IMR-90 (cell line): ENCODE results near the gene NF1. TPM values are rescaled to one million over a fixed set of nuclear protein-coding genes. Genes with fewer than 3 reads are reported as not detected.

Source experiments
- ATAC-seq: fragments of 200-7000 bp; cut with Tn5 transposase; 2 replicates; pipeline ENCODE4 v1.9.1; 2020; ENCODE audit warnings: low read depth, mild to moderate bottlenecking, moderate library complexity
- BruUV-seq: library from RNA; stranded (reverse); fragments of 400-500 nt; replicated peaks from 2 replicates; lab custom pipeline; 2021; lab: Mats Ljungman, UMichigan
- CTCF ChIA-PET: fragments of 300-600 bp; formaldehyde crosslinking; extraction: SDS; loops from one replicate; lab custom pipeline; 2021; ENCODE audit warnings: antibody characterized with exemption; lab: Yijun Ruan, JAX
- POLR2A ChIA-PET: fragments of 300-600 bp; sonication (Branson Sonifier 250); formaldehyde crosslinking; loops from one replicate; lab custom pipeline; 2022; ENCODE audit warnings: antibody characterized with exemption; ENCODE audit not compliant: unreplicated experiment; lab: Charles Lee
- DNase-seq: peaks from one replicate; pipeline ENCODE4 v3.0.0; 2013
- H2AFZ ChIP-seq: replicated peaks from 2 replicates; pipeline ENCODE3; 2013; ENCODE audit warnings: low read length, mild to moderate bottlenecking; ENCODE audit not compliant: poor library complexity
- H2AK5ac ChIP-seq: 2 replicates; pipeline ENCODE4 v1.6.1; 2013; ENCODE audit warnings: low read depth, low read length, inconsistent platforms
- H2AK9ac ChIP-seq: replicated peaks from 2 replicates; pipeline ENCODE3; 2013; ENCODE audit warnings: mild to moderate bottlenecking, low read depth, low read length, moderate library complexity; ENCODE audit not compliant: poor library complexity
- H2BK120ac ChIP-seq: 2 replicates; pipeline ENCODE4 v1.6.1; 2013; ENCODE audit warnings: low read depth, low read length, inconsistent platforms
- H2BK15ac ChIP-seq: 3 replicates; pipeline ENCODE4 v1.6.1; 2013; ENCODE audit warnings: low read depth, low read length, inconsistent platforms
- H2BK20ac ChIP-seq: 2 replicates; pipeline ENCODE4 v1.6.1; 2013; ENCODE audit warnings: low read depth, mild to moderate bottlenecking, inconsistent platforms, low read length, moderate library complexity
- H2BK5ac ChIP-seq: 2 replicates; pipeline ENCODE4 v1.6.1; 2013; ENCODE audit warnings: mild to moderate bottlenecking, low read depth, low read length, inconsistent platforms; ENCODE audit not compliant: poor library complexity, severe bottlenecking
- H3K14ac ChIP-seq: replicated peaks from 2 replicates; pipeline ENCODE4 v1.6.1; 2013; ENCODE audit warnings: low read depth, low read length, inconsistent platforms
- H3K18ac ChIP-seq: 2 replicates; pipeline ENCODE4 v1.6.1; 2013; ENCODE audit warnings: low read depth, low read length, control low read depth
- H3K23ac ChIP-seq: 2 replicates; pipeline ENCODE4 v1.6.1; 2013; ENCODE audit warnings: low read depth, low read length, inconsistent platforms
- H3K27ac ChIP-seq: 2 replicates; pipeline ENCODE4 v1.5.1; 2013; ENCODE audit warnings: mild to moderate bottlenecking, control low read depth, low read length; ENCODE audit not compliant: insufficient read depth
- H3K27me3 ChIP-seq: 2 replicates; pipeline ENCODE4 v1.6.1; 2013; ENCODE audit warnings: low read length; ENCODE audit not compliant: control insufficient read depth, insufficient read depth
- H3K36me3 ChIP-seq: 2 replicates; pipeline ENCODE4 v1.6.1; 2013; ENCODE audit warnings: low read length, mixed read lengths; ENCODE audit not compliant: control insufficient read depth, insufficient read depth
- H3K4ac ChIP-seq: 2 replicates; pipeline ENCODE4 v1.6.1; 2013; ENCODE audit warnings: low read depth, low read length, inconsistent platforms
- H3K4me1 ChIP-seq: 2 replicates; pipeline ENCODE4 v1.6.1; 2013; ENCODE audit warnings: low read length, mixed read lengths; ENCODE audit not compliant: control insufficient read depth, insufficient read depth
- H3K4me2 ChIP-seq: 2 replicates; pipeline ENCODE4 v1.6.1; 2013; ENCODE audit warnings: low read depth, mild to moderate bottlenecking, control low read depth, low read length, moderate library complexity
- H3K4me3 ChIP-seq: 2 replicates; pipeline ENCODE4 v1.5.1; 2013; ENCODE audit warnings: low read depth, mild to moderate bottlenecking, control low read depth, low read length, moderate library complexity; ENCODE audit not compliant: insufficient read depth
- H3K56ac ChIP-seq: 2 replicates; pipeline ENCODE4 v1.6.1; 2013; ENCODE audit warnings: low read length, inconsistent platforms; ENCODE audit not compliant: insufficient read depth; ENCODE audit errors: extremely low read depth
- H3K79me1 ChIP-seq, 2 experiments: 2 replicates each; pipeline ENCODE4 v1.6.1; 2013; ENCODE audit warnings: low read length in 2 of 2, inconsistent platforms in 1 of 2, low read depth in 1 of 2
- H3K9ac ChIP-seq: 2 replicates; pipeline ENCODE4 v1.6.1; 2013; ENCODE audit warnings: low read depth, low read length, control low read depth
- H3K9me1 ChIP-seq: 2 replicates; pipeline ENCODE4 v1.6.1; 2013; ENCODE audit warnings: low read length, inconsistent platforms; ENCODE audit not compliant: insufficient read depth
- H3K9me3 ChIP-seq: 2 replicates; pipeline ENCODE4 v1.6.1; 2013; ENCODE audit warnings: low read length; ENCODE audit not compliant: control insufficient read depth, insufficient read depth
- H4K20me1 ChIP-seq: 2 replicates; pipeline ENCODE4 v1.6.1; 2013; ENCODE audit warnings: low read length, inconsistent platforms; ENCODE audit not compliant: insufficient read depth
- H4K5ac ChIP-seq: 2 replicates; pipeline ENCODE4 v1.6.1; 2013; ENCODE audit warnings: mild to moderate bottlenecking, low read depth, low read length, control low read depth
- H4K8ac ChIP-seq, 2 experiments: 2 replicates each; pipeline ENCODE4 v1.6.1; 2013; ENCODE audit warnings: low read depth in 2 of 2, low read length in 2 of 2, control low read depth in 1 of 2, inconsistent platforms in 1 of 2
- H4K91ac ChIP-seq: 2 replicates; pipeline ENCODE4 v1.6.1; 2013; ENCODE audit warnings: low read depth, low read length, inconsistent platforms; ENCODE audit not compliant: insufficient read depth
- BHLHE40 ChIP-seq: fragments of 150-350 bp; IDR thresholded peaks from 2 replicates; pipeline ENCODE4 v1.6.1; 2016; ENCODE audit warnings: mild to moderate bottlenecking, low read depth, low read length
- CEBPB ChIP-seq: IDR thresholded peaks from 2 replicates; pipeline ENCODE4 v1.6.1; 2012; ENCODE audit warnings: low read depth, low read length, improper control_type of control experiment
- ELK1 ChIP-seq: fragments of 150-350 bp; IDR thresholded peaks from 2 replicates; pipeline ENCODE4 v1.6.1; 2016; ENCODE audit warnings: low read depth, mild to moderate bottlenecking, low read length, moderate library complexity, borderline replicate concordance
- RAD21 ChIP-seq: IDR thresholded peaks from 2 replicates; pipeline ENCODE4 v1.6.1; 2012; ENCODE audit warnings: low read length, improper control_type of control experiment
- WGBS, 2 experiments: methylation state at CpG; one replicate each; pipeline versions ENCODE4 v1.1.5 to v1.1.7; 2013; ENCODE audit warnings: missing lambda C conversion rate in 2 of 2; ENCODE audit not compliant: insufficient read length in 1 of 2; ENCODE audit errors: extremely low coverage in 2 of 2; 5-methylcytosine and 5-hydroxymethylcytosine counted together
- dilution Hi-C: fragments of 300-500 bp; cut with HindIII; formaldehyde crosslinking; loops from one replicate; pipeline ENCODE4 v1.14.3; 2018; ENCODE audit warnings: low sequenced_read_pairs; ENCODE audit not compliant: unreplicated experiment
- in situ Hi-C: fragments of 300-500 bp; cut with MboI; formaldehyde crosslinking; loops from 3 replicates; pipeline ENCODE4 v1.14.3; 2019; ENCODE audit warnings: low sequenced_read_pairs, inconsistent platforms, mixed read lengths
- intact Hi-C: fragments of 100-400 bp; cut with micrococcal nuclease; formaldehyde crosslinking; loops from 2 replicates; pipeline ENCODE4 v1.10.0; 2022
- polyA plus RNA-seq, 3 experiments: library from polyadenylated mRNA; depleted of rRNA; stranded (reverse); fragments of >200 nt; gene quantifications; 2 replicates each; pipeline ENCODE4 v1.2.3, GENCODE V29; 2012; ENCODE audit warnings: low replicate concordance in 1 of 3
- total RNA-seq: library from RNA; depleted of rRNA; stranded (reverse); fragments of >200 nt; gene quantifications from 2 replicates; pipeline ENCODE4 v1.2.3, GENCODE V29; 2012
- TF ChIP-seq, protein P1 (sequence below): conservative IDR thresholded peaks from 2 replicates; pipeline ENCODE4 v1.5.1; 2012; ENCODE audit warnings: mild to moderate bottlenecking, low read depth, low read length, improper control_type of control experiment

NF1 gene
- total and polyA plus RNA-seq, 2 of the 4 experiments (the other 2 are of a cell fraction), result 17.9 to 48.6 TPM

DNA sequence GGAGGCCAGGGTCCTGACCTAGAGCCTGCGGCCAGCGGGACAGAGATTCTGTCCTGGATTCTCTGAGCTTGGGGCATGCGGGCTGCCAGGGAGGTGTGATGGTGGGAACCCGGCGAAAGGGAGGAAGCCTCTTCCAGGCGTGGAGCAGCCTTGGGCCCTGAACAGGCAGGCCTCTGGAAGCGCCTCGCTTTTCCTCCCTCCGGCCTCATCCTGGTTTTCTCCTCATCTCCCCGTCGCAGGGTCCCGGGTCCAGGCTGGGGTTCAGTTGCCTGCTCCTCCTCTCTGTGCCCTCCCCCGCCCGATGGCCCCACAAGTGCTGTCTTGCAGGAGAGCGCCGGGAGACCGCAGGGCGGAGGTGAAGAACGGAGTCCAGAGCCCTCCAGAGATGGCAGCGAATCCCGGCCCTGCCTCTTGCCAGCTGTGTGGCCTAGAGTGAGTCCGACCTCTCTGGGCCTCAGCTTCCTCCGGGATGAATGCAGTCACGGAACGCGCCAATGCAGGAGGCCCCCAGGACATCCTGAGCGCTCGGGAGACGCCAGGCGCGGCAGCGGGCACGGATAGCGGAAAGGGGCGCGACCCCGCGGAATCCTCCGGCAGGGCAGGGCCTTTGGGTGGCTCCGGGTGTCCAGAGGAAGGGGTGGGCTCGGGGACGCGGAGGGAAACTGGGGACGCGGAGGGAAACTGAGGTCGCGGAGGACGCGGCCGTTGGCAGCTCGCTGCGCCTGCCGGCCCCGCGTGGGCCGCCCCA lies 296.1 kb downstream of the NF1 start (continued):
- TF ChIP-seq RAD21, result no peak

DNA sequence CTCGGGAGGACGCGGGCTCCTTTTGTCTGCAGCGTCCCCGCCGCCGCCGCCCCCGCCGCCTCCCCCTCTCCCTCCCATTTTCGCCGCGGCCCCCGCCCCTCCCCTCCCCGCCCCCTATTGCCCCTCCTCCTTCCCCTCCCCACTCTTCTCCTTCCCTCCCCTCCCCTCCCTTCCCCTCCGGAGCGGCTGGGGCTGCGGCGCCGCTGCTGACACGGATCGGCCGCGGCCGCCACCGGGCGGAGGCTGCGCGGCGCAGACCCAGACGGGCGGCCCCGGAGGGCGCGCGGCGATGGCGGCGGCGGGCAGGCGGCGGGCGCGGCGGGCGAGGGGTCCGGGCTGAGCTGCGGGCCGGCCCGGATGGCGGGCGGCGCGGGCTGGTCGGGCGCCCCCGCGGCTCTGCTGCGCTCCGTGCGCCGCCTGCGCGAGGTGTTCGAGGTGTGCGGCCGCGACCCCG lies 296.7 kb downstream of the NF1 start, which contains the start of gene RAB11FIP4:
Gene RAB11FIP4 (plus strand): TSS at position 180 of the 454 bp plus-strand sequence. CDS start 178 bp downstream, at position 358.
- dilution Hi-C loops, result no loop called here
- BruUV-seq, result no TSS peak
- POLR2A ChIA-PET, result interaction anchor here (0.6 kb wide), 1 partner anchor 222 kb away, joined by 3 read pairs; no protein-coding TSS in a partner anchor

More for the DNA sequence above, 296.7 kb downstream of the NF1 start, which contains the start of gene RAB11FIP4:
- no peak within 1 kb of the TSS for H3K4ac ChIP-seq
- 2% methylated on average over 25 of the region's 69 CpGs; no CpG with 5 or more reads in 1 of the 2 experiments for whole genome bisulfite sequencing, 2 experiments
- H3K56ac ChIP-seq, result no peak within 1 kb of the TSS
- TF ChIP-seq CEBPB (no peak), BHLHE40 (no peak), ELK1 (no peak)
- TF ChIP-seq, protein P1, sequence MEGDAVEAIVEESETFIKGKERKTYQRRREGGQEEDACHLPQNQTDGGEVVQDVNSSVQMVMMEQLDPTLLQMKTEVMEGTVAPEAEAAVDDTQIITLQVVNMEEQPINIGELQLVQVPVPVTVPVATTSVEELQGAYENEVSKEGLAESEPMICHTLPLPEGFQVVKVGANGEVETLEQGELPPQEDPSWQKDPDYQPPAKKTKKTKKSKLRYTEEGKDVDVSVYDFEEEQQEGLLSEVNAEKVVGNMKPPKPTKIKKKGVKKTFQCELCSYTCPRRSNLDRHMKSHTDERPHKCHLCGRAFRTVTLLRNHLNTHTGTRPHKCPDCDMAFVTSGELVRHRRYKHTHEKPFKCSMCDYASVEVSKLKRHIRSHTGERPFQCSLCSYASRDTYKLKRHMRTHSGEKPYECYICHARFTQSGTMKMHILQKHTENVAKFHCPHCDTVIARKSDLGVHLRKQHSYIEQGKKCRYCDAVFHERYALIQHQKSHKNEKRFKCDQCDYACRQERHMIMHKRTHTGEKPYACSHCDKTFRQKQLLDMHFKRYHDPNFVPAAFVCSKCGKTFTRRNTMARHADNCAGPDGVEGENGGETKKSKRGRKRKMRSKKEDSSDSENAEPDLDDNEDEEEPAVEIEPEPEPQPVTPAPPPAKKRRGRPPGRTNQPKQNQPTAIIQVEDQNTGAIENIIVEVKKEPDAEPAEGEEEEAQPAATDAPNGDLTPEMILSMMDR, result no peak
- ATAC-seq (peak; percentile 52), DNase-seq (no peak)
- no peak within 1 kb of the TSS for H2BK15ac ChIP-seq
- H2BK120ac ChIP-seq, result no peak within 1 kb of the TSS
- H2BK20ac ChIP-seq, result no peak within 1 kb of the TSS
- no peaks in the 10 kb centered on the region for H3K79me1 ChIP-seq
- H3K27ac ChIP-seq, result no peak within 1 kb of the TSS
- H3K36me3 ChIP-seq, result no peaks in the 10 kb centered on the region
- CTCF ChIA-PET, result no interaction called here
- no peak within 1 kb of the TSS for H3K9ac ChIP-seq
- H3K4me3 ChIP-seq, result peak within 1 kb of the TSS; percentile 31
- H2AK5ac ChIP-seq, result no peak within 1 kb of the TSS
- intact Hi-C loops, result no loop called here
- H2BK5ac ChIP-seq, result no peak within 1 kb of the TSS
- H3K9me3 ChIP-seq, result no peaks in the 10 kb centered on the region
- H3K18ac ChIP-seq, result no peak within 1 kb of the TSS
- H3K27me3 ChIP-seq, result peaks cover 40% of the 10 kb centered on the region
- no peaks in the 10 kb centered on the region; the same call in none of the 2 replicates for H4K20me1 ChIP-seq
- in situ Hi-C loops, result no loop called here
- no peak within 1 kb of the TSS for H4K5ac ChIP-seq
- H2AK9ac ChIP-seq, result peak within 1 kb of the TSS; percentile 34
- no peaks in the 10 kb centered on the region for H3K9me1 ChIP-seq
- H4K8ac ChIP-seq, result no peak within 1 kb of the TSS
- no peak within 1 kb of the TSS for H3K23ac ChIP-seq
- peak within 1 kb of the TSS; percentile 82 for H2AFZ ChIP-seq
- no peak within 1 kb of the TSS for H3K14ac ChIP-seq
- H3K4me2 ChIP-seq, result peak within 1 kb of the TSS; percentile 46; the same call in 1 of the 2 replicates
- H3K4me1 ChIP-seq, result peaks cover 2% of the 10 kb centered on the region; the same call in 1 of the 2 replicates
- H4K91ac ChIP-seq, result no peak within 1 kb of the TSS
